ENCODE results near the gene EVA1B. TPM values are rescaled to one million over a fixed set of nuclear protein-coding genes. Genes with fewer than 3 reads are reported as not detected.

Gene EVA1B
- total RNA-seq, 4 donors from 2014 or later = 4.4 to 24.8 (median 10.4) TPM

DNA sequence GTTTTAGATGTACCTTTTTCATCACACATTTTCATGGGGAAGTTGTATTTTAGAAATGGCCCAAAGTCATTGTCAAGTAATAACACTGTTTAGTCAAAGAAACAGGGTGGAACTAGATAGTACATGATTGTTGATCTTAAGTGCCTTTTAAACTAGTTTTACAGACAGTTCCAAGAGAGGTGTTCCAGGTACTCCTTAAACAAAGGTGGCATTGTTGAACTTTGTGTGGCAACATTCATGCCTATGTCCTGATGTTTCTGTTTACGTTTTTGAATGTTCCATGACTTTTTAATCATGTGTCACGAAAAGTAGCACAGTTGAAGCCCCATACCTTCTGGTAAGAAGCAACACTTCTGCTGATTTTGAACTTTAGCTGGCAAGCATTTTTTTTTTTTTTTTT is 26.4 kb downstream of the EVA1B start:
- 40 to 50% methylated on average over 1 to 2 of the region's 2 CpGs for WGBS, 2 donors (ENCODE audit: low coverage in 1 of 2)
- in situ Hi-C loops (cut with MboI; ENCODE audit: low pct_ligation_motif_present in 1 of 4, low pct_unique_long_range_greater_than_20kb in 1 of 4, low sequenced_read_pairs in 3 of 4) = loop anchor here in 3 of 4 donors (25.0 kb wide), 2 partner anchors 110 to 185 kb away; no protein-coding TSS in a partner anchor
- peaks cover 0 to 35% (median 17%) of the 10 kb centered on the region in 4 donors for H3K4me1 ChIP-seq
- H3K4me3 ChIP-seq = no peak overlapping the region
- TF ChIP-seq POLR2AphosphoS5 (IDR thresholded peaks at IDR 0.05) (no peak), EP300 (IDR thresholded peaks at IDR 0.05; ENCODE audit: low read depth) (no peak), POLR2A (IDR thresholded peaks at IDR 0.05) (no peak)
- TF ChIP-seq, protein P1, sequence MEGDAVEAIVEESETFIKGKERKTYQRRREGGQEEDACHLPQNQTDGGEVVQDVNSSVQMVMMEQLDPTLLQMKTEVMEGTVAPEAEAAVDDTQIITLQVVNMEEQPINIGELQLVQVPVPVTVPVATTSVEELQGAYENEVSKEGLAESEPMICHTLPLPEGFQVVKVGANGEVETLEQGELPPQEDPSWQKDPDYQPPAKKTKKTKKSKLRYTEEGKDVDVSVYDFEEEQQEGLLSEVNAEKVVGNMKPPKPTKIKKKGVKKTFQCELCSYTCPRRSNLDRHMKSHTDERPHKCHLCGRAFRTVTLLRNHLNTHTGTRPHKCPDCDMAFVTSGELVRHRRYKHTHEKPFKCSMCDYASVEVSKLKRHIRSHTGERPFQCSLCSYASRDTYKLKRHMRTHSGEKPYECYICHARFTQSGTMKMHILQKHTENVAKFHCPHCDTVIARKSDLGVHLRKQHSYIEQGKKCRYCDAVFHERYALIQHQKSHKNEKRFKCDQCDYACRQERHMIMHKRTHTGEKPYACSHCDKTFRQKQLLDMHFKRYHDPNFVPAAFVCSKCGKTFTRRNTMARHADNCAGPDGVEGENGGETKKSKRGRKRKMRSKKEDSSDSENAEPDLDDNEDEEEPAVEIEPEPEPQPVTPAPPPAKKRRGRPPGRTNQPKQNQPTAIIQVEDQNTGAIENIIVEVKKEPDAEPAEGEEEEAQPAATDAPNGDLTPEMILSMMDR (IDR thresholded peaks at IDR 0.05) = no peak
- H3K36me3 ChIP-seq = peaks cover 0 to 46% (median 24%) of the 10 kb centered on the region in 4 donors
- no peak for DNase-seq
- no peaks in the 10 kb centered on the region for H3K27me3 ChIP-seq
- intact Hi-C loops (cut with DNase I; ENCODE audit: low total_unique reads) = no loop called here
- H3K27ac ChIP-seq = peak overlapping the region; percentile 40 to 68 (median 58)
- no peaks in the 10 kb centered on the region for H3K9me3 ChIP-seq

DNA sequence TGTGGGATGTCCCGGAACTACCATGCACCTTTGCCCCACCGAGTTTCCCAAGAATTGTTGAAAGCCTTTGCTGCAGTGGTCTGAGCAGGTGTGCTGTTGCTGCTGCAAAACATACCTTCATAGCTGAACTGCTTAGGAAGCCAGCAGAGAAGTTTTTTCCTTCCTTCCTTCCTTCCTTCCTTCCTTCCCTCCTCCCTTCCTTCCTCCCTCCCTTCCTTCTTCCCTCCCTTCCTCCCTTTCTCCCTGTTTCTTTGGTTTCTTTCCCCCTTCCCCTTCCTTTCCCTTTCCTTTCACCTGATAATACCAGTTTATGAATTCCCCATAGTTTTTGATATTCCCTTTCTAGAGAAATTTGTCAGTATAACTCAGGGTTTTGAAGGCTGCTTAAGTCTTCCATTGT is 28.1 kb downstream of the EVA1B start:
- H3K27me3 ChIP-seq = no peaks in the 10 kb centered on the region
- H3K4me3 ChIP-seq = no peak overlapping the region
- WGBS, 2 donors (ENCODE audit: low coverage in 1 of 2) = 83 to 85% methylated on average over 2 of the region's 2 CpGs
- no peaks in the 10 kb centered on the region for H3K9me3 ChIP-seq
- peaks cover 0 to 44% (median 21%) of the 10 kb centered on the region in 4 donors for H3K36me3 ChIP-seq
- no peak for DNase-seq
- in situ Hi-C loops (cut with MboI; ENCODE audit: low pct_ligation_motif_present in 1 of 4, low pct_unique_long_range_greater_than_20kb in 1 of 4, low sequenced_read_pairs in 3 of 4) = loop anchor here in 3 of 4 donors (25.0 kb wide), 2 partner anchors 108 to 183 kb away; no protein-coding TSS in a partner anchor
- peak overlapping the region in 1 of 4 donors; percentile 9 for H3K27ac ChIP-seq
- intact Hi-C loops (cut with DNase I; ENCODE audit: low total_unique reads) = no loop called here
- peaks cover 0 to 31% (median 16%) of the 10 kb centered on the region in 4 donors for H3K4me1 ChIP-seq
- TF ChIP-seq POLR2A (IDR thresholded peaks at IDR 0.05) (no peak), EP300 (IDR thresholded peaks at IDR 0.05; ENCODE audit: low read depth) (no peak), POLR2AphosphoS5 (IDR thresholded peaks at IDR 0.05) (no peak)
- TF ChIP-seq, protein P1 (IDR thresholded peaks at IDR 0.05) = no peak

DNA sequence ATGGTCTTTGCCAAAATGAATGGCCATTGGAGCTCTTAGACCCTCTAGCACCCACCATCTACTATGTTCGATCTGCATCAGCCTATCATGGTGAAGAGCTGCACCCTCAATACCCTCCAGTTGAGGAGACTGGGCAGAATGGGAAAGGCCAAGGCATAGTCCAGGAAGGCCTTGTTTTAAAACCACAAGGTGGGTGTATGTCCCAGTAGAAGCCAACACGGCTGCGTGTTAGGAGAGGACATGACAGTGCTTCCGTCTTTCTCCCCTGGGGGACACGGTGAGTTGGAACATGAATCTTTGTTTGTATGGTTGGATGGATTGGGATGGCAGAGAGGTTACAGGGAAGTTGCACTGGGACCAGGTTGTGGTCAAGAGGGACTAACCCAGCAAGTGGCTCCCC is 35.9 kb downstream of the EVA1B start:
- H3K9me3 ChIP-seq = no peaks in the 10 kb centered on the region

DNA sequence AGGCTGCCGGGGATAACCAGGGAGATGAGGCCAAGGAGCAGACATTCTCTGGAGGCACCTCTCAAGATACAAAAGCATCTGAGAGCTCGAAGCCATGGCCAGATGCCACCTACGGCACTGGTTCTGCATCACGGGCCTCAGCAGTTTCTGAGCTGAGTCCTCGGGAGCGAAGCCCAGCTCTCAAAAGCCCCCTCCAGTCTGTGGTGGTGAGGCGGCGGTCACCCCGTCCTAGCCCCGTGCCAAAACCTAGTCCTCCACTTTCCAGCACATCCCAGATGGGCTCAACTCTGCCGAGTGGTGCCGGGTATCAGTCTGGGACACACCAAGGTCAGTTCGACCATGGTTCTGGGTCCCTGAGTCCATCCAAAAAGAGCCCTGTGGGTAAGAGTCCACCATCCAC is 36.6 kb downstream of the EVA1B start:
- in situ Hi-C loops (cut with MboI; ENCODE audit: low pct_ligation_motif_present in 1 of 4, low pct_unique_long_range_greater_than_20kb in 1 of 4, low sequenced_read_pairs in 3 of 4) = loop anchor here (5.0 to 25.0 kb wide), 4 partner anchors 100 to 182 kb away; no protein-coding TSS in a partner anchor
- peaks cover 0 to 72% (median 32%) of the 10 kb centered on the region in 4 donors for H3K36me3 ChIP-seq

More for the DNA sequence above, 35.9 kb downstream of the EVA1B start:
- in situ Hi-C loops (cut with MboI; ENCODE audit: low pct_ligation_motif_present in 1 of 4, low pct_unique_long_range_greater_than_20kb in 1 of 4, low sequenced_read_pairs in 3 of 4) (loop anchor here (5.0 to 25.0 kb wide), 4 partner anchors 100 to 183 kb away; no protein-coding TSS in a partner anchor), intact Hi-C loops (cut with DNase I; ENCODE audit: low total_unique reads) (no loop called here)
- Histone ChIP-seq H3K36me3 (peaks cover 0 to 78% (median 36%) of the 10 kb centered on the region in 4 donors), H3K4me3 (no peak overlapping the region), H3K27me3 (no peaks in the 10 kb centered on the region), H3K4me1 (peaks cover 0 to 27% (median 0%) of the 10 kb centered on the region in 4 donors), H3K27ac (no peak overlapping the region)
- WGBS, 2 donors (ENCODE audit: low coverage in 1 of 2) = 91 to 97% methylated on average over 4 to 5 of the region's 5 CpGs
- TF ChIP-seq POLR2A (IDR thresholded peaks at IDR 0.05) = no peak
- no peak for TF ChIP-seq EP300 (IDR thresholded peaks at IDR 0.05; ENCODE audit: low read depth)
- TF ChIP-seq, protein P1 (IDR thresholded peaks at IDR 0.05) = no peak
- TF ChIP-seq POLR2AphosphoS5 (IDR thresholded peaks at IDR 0.05) = no peak
- DNase-seq = no peak

More for the DNA sequence above, 36.6 kb downstream of the EVA1B start:
- 90 to 97% methylated on average over 2 to 13 of the region's 13 CpGs for WGBS, 2 donors (ENCODE audit: low coverage in 1 of 2)
- TF ChIP-seq EP300 (IDR thresholded peaks at IDR 0.05; ENCODE audit: low read depth) (no peak), POLR2A (IDR thresholded peaks at IDR 0.05) (no peak), POLR2AphosphoS5 (IDR thresholded peaks at IDR 0.05) (no peak)
- TF ChIP-seq, protein P1 (IDR thresholded peaks at IDR 0.05) = no peak
- Histone ChIP-seq H3K4me3 (no peak overlapping the region), H3K27me3 (no peaks in the 10 kb centered on the region), H3K9me3 (no peaks in the 10 kb centered on the region), H3K27ac (no peak overlapping the region), H3K4me1 (peaks cover 0 to 27% (median 0%) of the 10 kb centered on the region in 4 donors)
- intact Hi-C loops (cut with DNase I; ENCODE audit: low total_unique reads) = no loop called here
- DNase-seq = no peak

Data from transverse colon (tissue), 4 donors.